ENCODE measurements around the gene SH3BP2. TPM values are rescaled to one million over a fixed set of nuclear protein-coding genes. Genes with fewer than 3 reads are reported as not detected.
A peak's percentile ranks its signal among the peaks of the same experiment; 100 is the strongest.

SH3BP2 gene
- total RNA-seq, 6 donors from 2014 or later = 59.1 to 358 (median 103) TPM

GRCh38 chr4:2865196-2865780, 72.4 kb downstream of the SH3BP2 start:
- Histone ChIP-seq H3K4me3 (no peak overlapping the region), H3K36me3 (no peaks in the 10 kb centered on the region), H3K27me3 (no peaks in the 10 kb centered on the region), H3K4me1 (peaks cover 89 to 100% (median 95%) of the 10 kb centered on the region in 4 donors), H3K9me3 (no peaks in the 10 kb centered on the region), H3K27ac (peak overlapping the region in 2 of 4 donors; percentile 82 to 86)
- TF ChIP-seq EP300 (IDR thresholded peaks at IDR 0.05) (no peak), POLR2A (IDR thresholded peaks at IDR 0.05) (no peak), POLR2AphosphoS5 (IDR thresholded peaks at IDR 0.05) (no peak)
- no peak for ATAC-seq (ENCODE audit: low FRiP score in 2 of 2)
- DNase-seq = no peak
- WGBS, 2 donors = 29 to 37% methylated on average over 2 of the region's 2 CpGs

DNA sequence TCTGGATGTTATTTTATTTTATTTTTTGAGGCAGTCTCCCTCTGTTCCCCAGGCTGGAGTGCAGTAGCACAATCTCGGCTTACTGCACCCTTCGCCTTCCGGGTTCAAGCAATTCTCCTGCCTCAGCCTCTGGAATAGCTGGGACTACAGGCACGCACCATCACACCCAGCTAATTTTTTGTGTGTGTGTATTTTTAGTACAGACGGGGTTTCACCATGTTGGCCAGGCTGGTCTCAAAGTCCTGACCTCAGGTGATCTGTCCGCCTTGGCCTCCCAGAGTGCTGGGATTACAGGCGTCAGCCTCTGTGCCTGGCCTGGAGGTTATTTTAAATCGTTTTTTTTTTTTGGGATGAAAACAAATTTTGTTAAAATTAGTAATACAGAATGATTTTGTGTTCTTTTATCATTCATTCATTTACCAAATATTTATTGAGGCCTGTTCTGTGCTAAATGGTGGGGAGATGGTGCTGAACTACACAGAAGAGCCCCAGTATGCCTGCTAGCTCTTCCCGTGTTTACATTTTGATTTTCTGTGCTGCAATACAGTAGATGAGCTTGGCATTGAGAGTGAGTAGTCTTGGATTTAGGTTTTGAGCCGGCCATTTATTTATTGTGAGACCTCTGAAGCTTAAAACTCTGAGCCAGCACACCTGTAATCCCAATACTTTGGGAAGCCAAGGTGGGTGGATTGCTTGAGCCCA, 73.4 kb downstream of the SH3BP2 start:
- 54 to 64% methylated on average over 10 of the region's 10 CpGs for WGBS, 2 donors

DNA sequence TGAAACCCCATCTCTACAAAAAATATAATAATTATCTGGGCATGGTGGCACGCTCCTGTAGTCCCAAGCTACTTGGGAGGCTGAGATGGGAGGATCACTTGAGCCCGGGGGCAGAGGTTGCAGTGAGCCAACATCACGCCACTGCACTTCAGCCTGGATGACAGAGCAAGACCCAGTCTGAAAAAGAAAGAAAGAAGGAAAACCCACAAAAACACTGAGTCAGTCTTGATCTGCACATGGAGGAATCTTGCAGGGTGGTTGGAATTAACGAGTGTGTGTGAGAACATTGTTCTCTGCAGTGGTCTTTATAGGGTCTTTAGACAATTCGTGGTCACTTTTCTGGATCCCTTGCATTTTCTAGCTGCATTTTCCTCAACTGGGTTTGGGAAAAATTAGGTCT, 74.0 kb downstream of the SH3BP2 start:
- H3K27me3 ChIP-seq = no peaks in the 10 kb centered on the region
- ATAC-seq (ENCODE audit: low FRiP score in 2 of 2) (no peak), DNase-seq (no peak)
- H3K9me3 ChIP-seq = no peaks in the 10 kb centered on the region
- H3K4me1 ChIP-seq = peaks cover 80 to 99% (median 94%) of the 10 kb centered on the region in 4 donors
- WGBS, 2 donors = 74 to 80% methylated on average over 5 of the region's 5 CpGs
- no peak overlapping the region for H3K4me3 ChIP-seq
- peak overlapping the region; percentile 75 to 88 (median 80) for H3K27ac ChIP-seq
- no peak for TF ChIP-seq POLR2A (IDR thresholded peaks at IDR 0.05)
- no peak for TF ChIP-seq POLR2AphosphoS5 (IDR thresholded peaks at IDR 0.05)
- no peak for TF ChIP-seq EP300 (IDR thresholded peaks at IDR 0.05)
- no peak for TF ChIP-seq CTCF (IDR thresholded peaks at IDR 0.05)
- no peaks in the 10 kb centered on the region for H3K36me3 ChIP-seq

More for the DNA sequence above, 73.4 kb downstream of the SH3BP2 start:
- no peak for ATAC-seq (ENCODE audit: low FRiP score in 2 of 2)
- Histone ChIP-seq H3K27ac (peak overlapping the region; percentile 21 to 88 (median 80)), H3K36me3 (no peaks in the 10 kb centered on the region), H3K27me3 (no peaks in the 10 kb centered on the region), H3K9me3 (no peaks in the 10 kb centered on the region), H3K4me3 (no peak overlapping the region), H3K4me1 (peaks cover 85 to 99% (median 94%) of the 10 kb centered on the region in 4 donors)
- no peak for DNase-seq
- TF ChIP-seq CTCF (IDR thresholded peaks at IDR 0.05) = no peak
- no peak for TF ChIP-seq POLR2A (IDR thresholded peaks at IDR 0.05)
- no peak for TF ChIP-seq POLR2AphosphoS5 (IDR thresholded peaks at IDR 0.05)
- TF ChIP-seq EP300 (IDR thresholded peaks at IDR 0.05) = no peak

GRCh38 chr4:2867758-2868491, 75.0 kb downstream of the SH3BP2 start:
- no peaks in the 10 kb centered on the region for H3K36me3 ChIP-seq
- ATAC-seq (ENCODE audit: low FRiP score in 2 of 2) (peak; percentile 74 to 81), DNase-seq (peak in 1 of 2 donors; percentile 36)
- TF ChIP-seq POLR2AphosphoS5 (IDR thresholded peaks at IDR 0.05) (peak in 1 of 2 donors; percentile 50), POLR2A (IDR thresholded peaks at IDR 0.05) (peak in 1 of 4 donors; percentile 32), CTCF (IDR thresholded peaks at IDR 0.05) (no peak), EP300 (IDR thresholded peaks at IDR 0.05) (no peak)
- H3K27me3 ChIP-seq = no peaks in the 10 kb centered on the region
- H3K9me3 ChIP-seq = no peaks in the 10 kb centered on the region
- H3K4me3 ChIP-seq = peak overlapping the region in 3 of 4 donors; percentile 16 to 42 (median 38)
- peaks cover 80 to 99% (median 92%) of the 10 kb centered on the region in 4 donors for H3K4me1 ChIP-seq
- 30 to 34% methylated on average over 9 to 10 of the region's 10 CpGs for WGBS, 2 donors
- H3K27ac ChIP-seq = peak overlapping the region; percentile 75 to 88 (median 80)
